NCI-H2196 (cell line): ENCODE measurements around the gene LARP4B.

Experiments used
- DNase-seq: peaks from one replicate; lab custom pipeline; 2025; ENCODE audit not compliant: unreplicated experiment; lab: John Stamatoyannopoulos, UW

Gene LARP4B

GRCh38 chr10:931326-932318, at the start of gene LARP4B:
TSS of gene LARP4B (minus strand) at chr10:931705. CDS start at chr10:885721, 45,984 bp downstream.
- peak; percentile 85 for DNase-seq

GRCh38 chr10:980468-981093, 49.1 kb upstream of the LARP4B start:
- no peak for DNase-seq

DNA sequence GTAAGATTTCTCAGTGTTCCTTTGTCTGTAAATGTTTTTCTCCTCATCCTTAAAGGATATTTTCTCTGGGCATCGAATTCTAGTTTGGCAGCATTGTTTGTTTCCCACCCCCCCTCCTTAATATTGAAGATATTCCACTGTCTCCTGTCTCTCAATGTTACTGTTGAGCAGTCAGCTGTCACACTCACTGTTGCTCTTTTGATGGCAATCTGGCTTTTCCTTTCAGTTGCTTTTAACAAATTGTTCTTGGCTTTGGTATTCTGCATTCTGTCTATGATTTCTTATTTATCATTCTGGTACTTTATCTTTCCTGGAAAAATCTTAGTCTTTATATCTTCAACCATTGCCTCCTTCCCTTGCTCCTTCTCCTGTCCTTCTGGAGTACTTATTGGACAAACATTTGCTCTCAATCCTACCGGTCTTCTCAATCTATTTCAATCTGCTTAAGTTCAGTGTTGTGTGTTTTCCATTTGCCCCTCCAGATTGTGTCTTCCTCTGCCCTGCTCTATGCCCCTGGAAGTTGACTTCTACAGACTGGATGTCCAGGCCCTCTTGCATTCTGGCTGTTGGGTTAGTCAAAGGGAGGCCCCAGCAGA, 47.4 kb upstream of the LARP4B start:
- DNase-seq: no peak

DNA sequence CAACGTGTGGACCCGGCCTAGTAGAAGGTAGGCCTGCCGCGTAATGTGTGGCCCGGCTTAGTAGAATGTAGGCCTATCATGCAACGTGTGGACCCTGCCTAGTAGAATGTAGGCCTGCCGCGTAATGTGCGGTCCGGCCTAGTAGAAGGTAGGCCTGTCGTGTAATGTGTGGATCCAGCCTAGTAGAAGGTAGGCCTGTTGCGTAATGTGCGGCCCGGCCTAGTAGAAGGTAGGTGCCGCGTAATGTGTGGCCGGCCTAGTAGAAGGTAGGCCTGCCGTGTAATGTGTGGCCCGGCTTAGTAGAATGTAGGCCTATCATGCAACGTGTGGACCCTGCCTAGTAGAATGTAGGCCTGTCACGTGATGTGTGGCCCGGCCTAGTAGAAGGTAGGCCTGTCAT, 44.8 kb upstream of the LARP4B start:
- DNase-seq: no peak

DNA sequence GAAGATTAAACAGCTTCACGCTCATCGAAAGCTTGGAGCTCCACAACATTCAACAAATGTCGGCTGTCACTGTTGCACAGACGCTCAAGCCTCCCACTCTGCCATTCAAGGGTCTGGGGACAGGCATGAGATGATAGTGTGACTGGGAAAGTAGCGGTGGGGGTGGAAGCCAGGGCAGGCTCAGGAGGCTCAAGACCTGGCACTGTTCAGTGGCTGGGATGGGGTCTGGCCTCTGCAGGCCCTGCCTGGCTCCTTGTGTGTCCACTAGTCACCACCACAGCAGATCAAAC, 43.2 kb upstream of the LARP4B start:
- DNase-seq: no peak

DNA sequence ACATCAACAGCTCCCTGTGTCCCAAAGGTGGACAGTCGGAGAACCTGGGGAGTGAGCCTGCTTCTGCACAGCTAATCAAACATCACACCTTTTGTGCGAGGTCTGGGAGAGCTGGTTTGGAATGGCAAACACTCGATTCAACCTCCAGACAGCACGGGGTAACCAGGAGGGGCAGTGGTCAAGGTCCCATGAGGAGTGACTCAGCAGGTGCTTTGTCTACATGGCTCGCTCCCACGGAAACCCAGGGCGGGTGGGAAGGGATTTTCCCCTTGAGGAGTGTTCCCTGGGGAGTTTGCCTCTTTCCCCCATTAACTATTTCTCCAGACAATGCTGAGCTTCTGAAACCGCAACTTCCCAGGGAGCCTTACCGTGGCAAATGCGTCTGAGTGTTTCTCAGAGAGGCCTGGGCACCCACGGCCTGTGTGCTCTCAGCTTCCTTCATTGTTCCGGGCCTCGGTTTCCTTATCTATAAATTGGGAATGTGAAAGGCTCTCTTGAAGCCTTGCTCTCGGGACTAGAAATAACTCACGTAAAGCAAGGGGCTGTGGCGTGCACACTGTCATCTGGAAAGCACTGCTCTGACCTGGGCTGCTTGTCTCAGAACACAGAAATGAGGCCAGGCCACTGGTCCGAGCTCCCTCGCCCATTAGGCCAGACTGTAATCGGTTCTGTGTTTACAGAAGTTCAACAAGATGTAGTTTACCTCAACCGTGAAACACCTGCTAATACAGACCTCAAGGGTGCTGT, 42.7 kb upstream of the LARP4B start:
- DNase-seq: no peak

GRCh38 chr10:972763-973162, 41.3 kb upstream of the LARP4B start:
- no peak for DNase-seq

DNA sequence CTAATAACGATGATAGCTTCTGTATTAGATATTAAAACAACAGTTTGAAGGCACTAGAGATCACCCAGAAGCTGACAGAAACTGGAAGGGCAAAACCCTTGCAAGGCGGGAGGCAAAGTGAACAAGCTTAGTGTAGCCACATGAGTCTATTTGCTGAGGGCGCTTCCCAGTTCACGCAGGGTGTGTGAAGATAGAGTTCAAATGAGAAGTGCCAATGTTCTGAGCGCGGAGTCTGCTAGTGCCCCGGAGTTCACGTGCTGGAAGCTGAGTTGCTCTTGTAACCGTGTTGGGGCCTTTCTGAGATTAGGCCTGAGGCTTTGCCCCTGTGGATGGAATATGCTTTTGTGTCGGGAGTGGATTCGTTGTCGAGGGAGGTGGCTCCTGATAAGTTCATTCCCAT, 40.1 kb upstream of the LARP4B start:
- no peak for DNase-seq

- no peak for DNase-seq
Observed at GRCh38 chr10:971150-971542, 39.6 kb upstream of the LARP4B start.

GRCh38 chr10:970311-971149, 39.0 kb upstream of the LARP4B start:
- peak; percentile 69 for DNase-seq

DNA sequence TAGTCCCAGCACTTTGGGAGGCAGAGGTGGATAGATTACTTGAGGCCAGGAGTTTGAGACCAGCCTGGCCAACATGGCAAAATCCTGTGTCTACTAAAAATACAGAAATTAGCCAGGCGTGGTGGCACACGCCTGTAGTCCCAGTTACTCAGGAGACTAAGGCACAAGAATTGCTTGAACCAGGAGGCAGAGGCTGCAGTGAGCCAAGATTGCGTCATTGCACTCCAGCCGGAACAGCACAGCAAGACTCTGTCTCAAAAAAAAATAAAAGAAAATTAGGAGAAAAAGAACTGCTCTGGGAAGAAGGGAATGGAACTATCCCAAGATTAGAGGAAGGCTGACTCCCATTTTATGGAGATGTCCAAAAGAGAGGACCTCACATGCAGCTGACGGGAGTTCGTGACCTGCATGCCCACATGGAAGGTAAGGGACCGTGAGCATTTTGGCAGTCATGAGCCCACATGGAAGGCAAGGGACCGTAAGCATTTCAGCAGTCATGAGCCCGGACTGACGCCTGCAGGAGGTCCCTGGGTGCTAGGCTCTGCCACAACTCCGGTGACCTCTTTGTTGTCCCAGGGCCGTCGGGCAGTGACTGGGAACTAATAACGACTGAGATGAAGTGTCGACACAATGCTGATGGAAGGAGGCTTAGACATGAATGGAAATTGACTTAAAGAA, 38.1 kb upstream of the LARP4B start:
- no peak for DNase-seq

- no peak for DNase-seq
Observed at GRCh38 chr10:968546-969199, 37.2 kb upstream of the LARP4B start.

DNA sequence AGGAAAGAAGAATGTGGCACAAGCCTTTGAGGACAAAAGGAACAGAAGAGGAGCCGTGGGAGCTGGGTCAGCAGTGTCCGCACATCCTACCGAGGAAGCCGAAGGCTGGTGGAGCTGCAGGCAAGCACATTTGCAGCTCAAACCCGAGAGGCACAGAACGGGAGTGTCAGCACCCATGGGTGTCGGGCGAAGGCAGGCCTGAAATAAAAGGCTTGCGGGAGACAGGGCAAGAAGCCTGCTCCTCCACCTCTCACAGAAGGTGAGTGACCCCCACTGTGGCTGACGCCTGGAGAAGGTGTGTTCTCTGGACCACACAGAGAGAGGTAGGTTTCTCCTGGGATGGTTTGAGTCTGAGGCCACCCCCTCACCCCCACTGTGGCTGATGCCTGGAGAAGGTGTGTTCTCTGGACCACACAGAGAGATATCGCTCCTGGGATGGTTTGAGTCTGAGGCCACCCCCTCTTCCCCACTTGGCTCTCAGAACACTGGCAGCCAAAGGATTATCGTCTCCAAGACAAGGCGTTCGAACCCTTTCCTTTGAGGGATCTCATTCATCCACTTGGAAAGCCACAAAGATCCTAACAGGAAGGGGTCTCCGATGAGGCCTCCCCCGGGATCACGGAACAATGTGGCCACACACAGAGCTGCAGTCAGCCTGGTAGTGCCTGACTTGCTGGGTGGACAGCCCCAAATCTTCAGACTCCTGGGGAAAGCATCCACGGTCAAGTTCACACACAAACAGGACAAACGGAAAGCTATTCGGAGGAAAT, 35.1 kb upstream of the LARP4B start:
- DNase-seq: no peak

- no peak for DNase-seq
Observed at GRCh38 chr10:964988-965417, 33.5 kb upstream of the LARP4B start.

DNA sequence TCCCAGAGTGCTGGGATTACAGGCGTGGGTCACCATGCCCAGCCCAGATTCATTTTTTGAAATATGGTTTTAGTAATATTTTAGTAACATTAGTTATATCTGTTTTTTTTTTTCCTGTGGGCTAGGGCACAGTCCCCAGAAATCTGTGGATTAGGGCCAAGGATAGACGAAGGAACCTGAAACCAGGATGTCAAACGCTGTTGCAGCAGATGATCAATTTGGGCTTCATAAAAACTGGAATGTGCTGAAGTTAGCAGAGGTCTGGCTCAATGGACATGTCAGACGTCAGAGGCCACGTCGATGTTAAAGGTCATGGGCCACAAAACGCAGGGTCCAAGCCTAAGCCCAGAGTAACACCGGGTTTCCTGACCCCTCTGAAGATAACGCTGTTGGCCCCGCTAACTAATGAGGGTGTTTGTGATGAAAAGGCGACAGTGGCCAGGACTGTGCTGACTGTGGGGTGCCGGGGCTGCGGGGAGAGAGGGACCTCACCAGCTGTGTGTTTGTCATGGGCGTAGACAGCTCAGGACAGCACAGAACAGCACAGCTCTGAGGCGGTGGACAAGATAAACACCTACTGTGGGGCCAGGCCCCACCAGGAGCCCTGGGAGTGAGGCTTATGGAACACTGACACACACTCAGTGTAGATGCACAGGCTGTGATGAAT, 32.9 kb upstream of the LARP4B start:
- no peak for DNase-seq

GRCh38 chr10:963655-964054, 32.1 kb upstream of the LARP4B start:
- DNase-seq: no peak

DNA sequence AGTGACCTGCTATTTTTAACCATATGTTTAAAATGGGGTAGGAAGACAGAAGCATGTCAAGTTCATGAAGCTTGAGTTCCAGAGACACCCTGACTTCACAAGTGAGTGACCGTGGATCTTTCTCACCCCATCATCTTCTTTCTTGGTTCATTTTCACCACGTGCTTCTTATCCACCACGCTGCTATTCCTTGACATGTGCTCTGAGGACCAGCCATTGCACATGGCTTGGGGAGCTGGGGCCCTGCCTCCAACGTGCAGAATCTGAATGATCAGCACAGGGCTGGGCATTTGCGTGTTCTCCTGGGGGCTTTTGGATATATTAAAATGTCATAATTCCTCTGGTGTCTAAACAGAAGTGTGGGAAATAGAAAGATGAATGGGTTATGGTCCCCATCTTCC, 31.7 kb upstream of the LARP4B start:
- no peak for DNase-seq

DNA sequence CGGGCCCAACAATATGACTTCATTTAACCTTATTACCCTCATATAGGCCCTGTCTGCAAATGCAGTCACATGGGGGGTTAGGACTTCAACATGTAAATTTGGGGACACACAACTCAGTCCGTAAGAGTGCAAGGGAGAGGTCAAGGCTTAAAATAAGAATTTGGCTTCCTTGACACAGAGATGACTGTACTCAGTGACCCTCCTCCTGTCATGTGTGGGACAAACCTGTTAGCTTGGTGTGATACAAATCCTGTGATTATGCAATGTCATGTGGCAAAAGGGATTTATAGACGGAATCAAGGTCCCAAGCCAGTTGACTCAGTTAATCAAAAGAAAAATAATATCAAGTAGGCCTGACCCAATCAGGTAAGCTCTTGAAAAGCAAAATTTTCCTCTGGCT, 30.8 kb upstream of the LARP4B start:
- DNase-seq: no peak
